Activated gamma-delta T cell (primary cell): ENCODE measurements around the gene EXOC2.

Source experiments
- DNase-seq: peaks from one replicate; lab custom pipeline; 2025; lab: John Stamatoyannopoulos, UW

Gene EXOC2

GRCh38 chr6:527989-528673 lies 164.8 kb downstream of the EXOC2 start:
- DNase-seq = no peak

- no peak for DNase-seq
Observed at GRCh38 chr6:524803-525202, 168.1 kb downstream of the EXOC2 start.

GRCh38 chr6:520820-521219 lies 172.1 kb downstream of the EXOC2 start:
- DNase-seq = no peak

GRCh38 chr6:518218-518617 lies 174.7 kb downstream of the EXOC2 start:
- DNase-seq = no peak

- no peak for DNase-seq
Observed at GRCh38 chr6:516213-516612, 176.7 kb downstream of the EXOC2 start.

- DNase-seq = no peak
Observed at GRCh38 chr6:515267-515666, 177.7 kb downstream of the EXOC2 start.

- DNase-seq = no peak
Observed at GRCh38 chr6:514396-514978, 178.5 kb downstream of the EXOC2 start.

GRCh38 chr6:513961-514360 lies 179.0 kb downstream of the EXOC2 start:
- DNase-seq = no peak

- no peak for DNase-seq
Observed at GRCh38 chr6:513058-513457, 179.9 kb downstream of the EXOC2 start.

- DNase-seq = no peak
Observed at GRCh38 chr6:511488-512137, 181.3 kb downstream of the EXOC2 start.

GRCh38 chr6:509676-510075 lies 183.3 kb downstream of the EXOC2 start:
- no peak for DNase-seq

- DNase-seq = no peak
Observed at GRCh38 chr6:508614-509013, 184.3 kb downstream of the EXOC2 start.

GRCh38 chr6:508006-508405 lies 184.9 kb downstream of the EXOC2 start:
- no peak for DNase-seq

- no peak for DNase-seq
Observed at GRCh38 chr6:506920-507622, 185.9 kb downstream of the EXOC2 start.

GRCh38 chr6:506508-506907 lies 186.4 kb downstream of the EXOC2 start:
- no peak for DNase-seq

- no peak for DNase-seq
Observed at GRCh38 chr6:505374-505773, 187.6 kb downstream of the EXOC2 start.

GRCh38 chr6:504446-504980 lies 188.4 kb downstream of the EXOC2 start:
- DNase-seq = no peak

GRCh38 chr6:503610-504362 lies 189.2 kb downstream of the EXOC2 start:
- no peak for DNase-seq

GRCh38 chr6:502761-503160 lies 190.2 kb downstream of the EXOC2 start:
- no peak for DNase-seq

- DNase-seq = peak; percentile 19
Observed at GRCh38 chr6:501891-502601, 190.9 kb downstream of the EXOC2 start.

- DNase-seq = no peak
Observed at GRCh38 chr6:499617-500016, 193.3 kb downstream of the EXOC2 start.
